ENCODE measurements around the gene OLFML2A.
"Not testable (repeated sequence)": the region's sequence is repeated elsewhere in the genome, so short reads cannot be mapped to it uniquely, and the experiment has no call there.

OLFML2A gene

GRCh38 chr9:124761710-124762109 is 15.2 kb upstream of the OLFML2A start:
- no peak for DNase-seq

- no peak for DNase-seq
Measured at GRCh38 chr9:124762633-124763032, 14.3 kb upstream of the OLFML2A start.

DNA sequence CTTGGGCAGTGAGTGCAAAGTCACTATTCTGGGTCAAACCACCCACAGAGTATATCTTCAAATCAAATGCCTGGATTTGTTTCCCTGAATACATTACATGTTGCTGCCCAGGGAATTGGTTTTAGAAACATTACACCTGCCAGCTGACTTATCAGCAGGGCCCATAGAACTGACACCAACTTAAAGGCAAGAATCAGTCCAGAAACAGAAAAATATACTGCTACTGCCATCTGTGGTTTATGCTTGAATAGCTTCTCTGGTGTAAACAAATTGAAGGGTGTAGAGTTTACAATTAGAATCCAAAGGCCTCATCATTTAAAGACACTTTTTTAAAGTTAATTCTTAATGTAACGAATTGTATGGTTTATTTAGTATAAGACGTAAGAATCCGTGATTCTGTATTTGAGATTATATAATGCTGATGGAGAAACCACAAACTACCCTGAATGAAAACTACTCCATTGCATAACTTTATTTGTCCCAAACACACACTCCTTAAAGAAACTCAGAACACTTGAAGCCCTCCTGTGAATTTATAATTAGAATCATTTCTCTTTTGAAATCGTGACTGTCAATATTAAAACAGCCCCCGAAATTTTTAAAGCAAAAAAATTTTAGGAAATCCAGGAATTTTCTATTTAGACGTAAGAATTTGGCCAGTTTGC is 12.0 kb upstream of the OLFML2A start:
- DNase-seq = no peak

- no peak for DNase-seq
Measured at GRCh38 chr9:124765439-124765835, 11.5 kb upstream of the OLFML2A start.

- DNase-seq = no peak
Measured at GRCh38 chr9:124766326-124766725, 10.6 kb upstream of the OLFML2A start.

DNA sequence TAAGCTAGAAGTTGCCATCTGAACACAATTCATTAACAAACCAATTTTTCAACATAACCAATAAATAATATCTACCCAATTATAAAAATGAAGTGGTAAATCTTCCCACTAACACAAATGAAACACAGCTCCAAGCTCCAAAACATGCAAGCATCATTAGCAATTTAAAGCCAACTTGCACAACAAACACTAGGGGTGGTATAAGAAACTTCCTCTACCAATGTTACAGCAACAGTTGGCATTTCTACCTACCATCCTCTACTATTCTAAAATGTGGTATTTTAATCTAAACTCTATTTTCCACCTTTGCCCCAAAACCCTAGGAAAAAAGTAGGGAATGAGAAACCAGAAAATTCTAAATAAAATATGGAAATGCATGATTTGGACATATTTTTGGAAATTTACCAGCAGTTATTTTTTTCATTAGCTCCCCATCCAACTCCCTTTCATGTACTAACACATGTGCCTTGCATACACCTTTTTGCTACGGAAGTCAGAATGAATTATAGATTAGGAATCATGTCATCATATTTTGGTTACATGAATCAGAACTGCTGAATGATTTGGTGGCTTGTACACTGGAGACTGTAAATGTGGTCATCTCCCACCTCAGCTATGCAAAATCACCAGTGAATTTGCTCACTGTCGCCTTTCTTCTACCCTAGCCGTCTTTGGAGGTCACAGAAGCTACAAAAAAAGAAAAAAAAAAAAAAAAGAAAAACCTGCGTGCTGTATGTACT is 9.9 kb upstream of the OLFML2A start:
- DNase-seq = no peak

- DNase-seq = no peak
Measured at GRCh38 chr9:124767821-124768220, 9.1 kb upstream of the OLFML2A start.

GRCh38 chr9:124768334-124768733 is 8.6 kb upstream of the OLFML2A start:
- no peak for DNase-seq

- no peak for DNase-seq
Measured at GRCh38 chr9:124768750-124769548, 8.0 kb upstream of the OLFML2A start.

DNA sequence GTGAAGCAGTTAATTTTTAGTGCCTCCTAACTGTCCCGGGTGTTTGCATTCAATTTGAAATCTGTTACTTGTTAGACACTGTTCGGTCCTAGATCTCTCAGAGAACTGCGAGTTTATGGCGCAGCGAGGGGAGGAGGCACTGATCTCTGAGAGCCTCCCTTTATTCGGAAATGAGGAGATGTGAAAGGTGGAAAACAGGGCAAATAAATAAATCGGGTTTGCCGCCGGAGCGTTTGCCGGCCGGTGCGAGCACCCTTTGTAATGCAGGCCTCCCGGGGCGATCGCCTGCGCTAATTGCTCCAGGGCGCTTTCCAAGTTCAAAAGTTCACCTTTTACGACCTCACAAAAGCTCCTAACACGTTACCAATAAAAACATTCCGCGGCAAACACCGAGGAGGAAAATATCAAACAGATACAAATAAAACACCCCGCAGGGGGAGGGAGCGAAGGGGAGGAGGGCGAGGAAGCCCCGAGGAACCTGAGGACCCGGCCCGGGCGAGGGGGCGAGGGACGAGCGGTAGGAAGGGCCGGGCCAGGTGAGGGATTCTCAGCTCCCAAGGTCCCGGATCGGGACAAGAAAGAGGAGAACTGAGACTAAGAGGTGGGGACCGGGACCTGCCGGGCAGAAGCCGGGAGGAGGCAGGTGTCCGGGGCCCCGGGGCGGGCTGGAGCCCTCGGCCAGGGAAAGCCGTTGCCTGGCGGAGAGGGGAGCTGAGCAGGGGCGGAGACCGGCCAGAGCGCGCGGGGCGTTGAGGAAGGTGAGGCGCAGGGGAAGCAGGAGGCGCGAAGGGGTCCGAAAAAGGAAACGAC is 7.2 kb upstream of the OLFML2A start:
- DNase-seq = peak; percentile 57

DNA sequence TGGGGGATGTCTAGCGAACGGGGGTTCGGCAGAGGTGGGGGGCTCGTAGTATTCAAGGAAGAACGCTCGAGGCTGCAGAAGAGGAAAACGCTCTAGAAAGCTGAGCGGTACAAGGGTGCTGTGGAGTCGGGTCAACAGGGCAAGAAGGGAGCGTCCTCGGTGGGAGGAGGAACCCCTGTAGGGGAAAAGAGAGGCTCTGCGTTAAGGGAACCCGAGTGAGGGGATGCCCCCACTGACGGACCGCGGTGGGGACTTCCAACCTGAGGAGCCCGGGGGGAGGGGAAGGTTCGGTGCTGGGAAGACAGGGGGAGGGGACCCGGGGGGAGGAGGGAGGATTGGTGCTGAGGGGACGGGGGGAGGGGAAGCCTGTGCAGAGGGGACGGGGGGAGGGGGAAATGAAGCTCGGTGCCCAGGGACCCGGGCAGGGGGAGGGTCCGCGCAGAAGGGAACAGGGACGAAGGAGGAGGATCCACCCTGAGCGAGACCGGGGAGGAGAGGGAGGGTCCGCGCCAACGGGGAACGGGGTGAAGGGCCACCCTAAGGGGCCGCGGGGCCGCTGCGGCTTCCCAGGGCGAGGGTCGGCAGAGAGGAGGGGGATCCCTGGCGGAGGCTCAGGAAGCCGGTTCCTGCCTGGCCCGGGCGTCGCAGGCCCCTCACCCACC is 6.4 kb upstream of the OLFML2A start:
- DNase-seq = peak; percentile 54

GRCh38 chr9:124771021-124771866 is 5.7 kb upstream of the OLFML2A start, which contains the start of gene NR6A1:
Gene NR6A1, minus strand, starts transcription at chr9:124771311.
- peak; percentile 92 for DNase-seq

- peak; percentile 49 for DNase-seq
Measured at GRCh38 chr9:124771867-124772679, 4.9 kb upstream of the OLFML2A start.

DNA sequence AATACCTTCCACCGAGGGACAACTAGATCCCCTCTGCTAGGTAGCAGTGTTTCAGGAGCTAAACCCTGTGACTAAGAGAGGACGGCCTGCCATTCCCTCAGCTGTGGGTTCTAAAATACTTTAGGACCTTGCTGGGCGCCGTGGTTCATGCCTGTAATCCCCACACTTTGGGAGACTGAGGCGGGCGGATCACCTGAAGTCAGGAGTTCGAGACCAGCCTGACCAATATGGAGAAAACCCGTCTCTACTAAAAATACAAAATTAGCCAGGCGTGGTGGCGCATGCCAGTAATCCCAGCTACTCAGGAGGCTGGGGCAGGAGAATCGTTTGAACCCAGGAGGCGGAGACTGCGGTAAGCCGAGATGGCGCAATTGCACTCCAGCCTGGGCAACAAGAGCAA is 4.1 kb upstream of the OLFML2A start:
- not testable (repeated sequence) for DNase-seq

- DNase-seq = no peak
Measured at GRCh38 chr9:124773473-124774128, 3.3 kb upstream of the OLFML2A start.

- peak; percentile 52 for DNase-seq
Measured at GRCh38 chr9:124774129-124774978, 2.6 kb upstream of the OLFML2A start.

GRCh38 chr9:124776618-124776953 is 347 bp upstream of the OLFML2A start:
- DNase-seq = no peak

- no peak for DNase-seq
Measured at GRCh38 chr9:124778575-124779367, 1.8 kb downstream of the OLFML2A start.

Measured in NCI-H146 (cell line).